Neural crest cell (in vitro differentiated cells): ENCODE data around the gene DNTT. TPM values are rescaled to one million over a fixed set of nuclear protein-coding genes. Genes with fewer than 3 reads are reported as not detected.

ENCODE experiments used
- DNase-seq: peaks from one replicate; pipeline ENCODE4 v3.0.0; 2021; ENCODE audit warnings: low read depth, mixed read lengths, low spot score
- H3K27ac Mint-ChIP-seq: one replicate; pipeline ENCODE4 v1.8.0; 2021; ENCODE audit warnings: mild to moderate bottlenecking, mixed read lengths; ENCODE audit not compliant: unreplicated experiment
- H3K27me3 Mint-ChIP-seq: 2 replicates; pipeline ENCODE4 v1.8.0; 2021; ENCODE audit warnings: low read depth, mild to moderate bottlenecking, mixed read lengths
- H3K36me3 Mint-ChIP-seq: 2 replicates; pipeline ENCODE4 v1.8.0; 2021; ENCODE audit warnings: low read depth, mild to moderate bottlenecking, mixed read lengths
- H3K4me1 Mint-ChIP-seq: 2 replicates; pipeline ENCODE4 v1.8.0; 2021; ENCODE audit warnings: mixed read lengths
- H3K4me3 Mint-ChIP-seq: one replicate; pipeline ENCODE4 v1.8.0; 2021; ENCODE audit warnings: mild to moderate bottlenecking, mixed read lengths
- H3K9me3 Mint-ChIP-seq: 2 replicates; pipeline ENCODE4 v1.8.0; 2021; ENCODE audit warnings: mixed read lengths
- total RNA-seq: library from RNA; stranded (reverse); gene quantifications from 2 replicates; pipeline ENCODE4 v1.2.1, GENCODE V29; 2021
- TF ChIP-seq, protein P1 (sequence below): fragments of 200-600 bp; sonication (generic); conservative IDR thresholded peaks from 2 replicates; pipeline ENCODE4 v1.5.0; 2021; ENCODE audit warnings: antibody characterized with exemption, mild to moderate bottlenecking

The DNTT gene
- total RNA-seq, 1 donor from 2014 or later = not detected

GRCh38 chr10:96285331-96285752 is 18.9 kb upstream of the DNTT start:
- H3K4me3 Mint-ChIP-seq = no peak overlapping the region
- no peaks in the 10 kb centered on the region for H3K36me3 Mint-ChIP-seq
- no peaks in the 10 kb centered on the region for H3K9me3 Mint-ChIP-seq
- H3K4me1 Mint-ChIP-seq = peaks cover 9% of the 10 kb centered on the region
- no peak for DNase-seq
- H3K27ac Mint-ChIP-seq = no peak overlapping the region
- TF ChIP-seq, protein P1, sequence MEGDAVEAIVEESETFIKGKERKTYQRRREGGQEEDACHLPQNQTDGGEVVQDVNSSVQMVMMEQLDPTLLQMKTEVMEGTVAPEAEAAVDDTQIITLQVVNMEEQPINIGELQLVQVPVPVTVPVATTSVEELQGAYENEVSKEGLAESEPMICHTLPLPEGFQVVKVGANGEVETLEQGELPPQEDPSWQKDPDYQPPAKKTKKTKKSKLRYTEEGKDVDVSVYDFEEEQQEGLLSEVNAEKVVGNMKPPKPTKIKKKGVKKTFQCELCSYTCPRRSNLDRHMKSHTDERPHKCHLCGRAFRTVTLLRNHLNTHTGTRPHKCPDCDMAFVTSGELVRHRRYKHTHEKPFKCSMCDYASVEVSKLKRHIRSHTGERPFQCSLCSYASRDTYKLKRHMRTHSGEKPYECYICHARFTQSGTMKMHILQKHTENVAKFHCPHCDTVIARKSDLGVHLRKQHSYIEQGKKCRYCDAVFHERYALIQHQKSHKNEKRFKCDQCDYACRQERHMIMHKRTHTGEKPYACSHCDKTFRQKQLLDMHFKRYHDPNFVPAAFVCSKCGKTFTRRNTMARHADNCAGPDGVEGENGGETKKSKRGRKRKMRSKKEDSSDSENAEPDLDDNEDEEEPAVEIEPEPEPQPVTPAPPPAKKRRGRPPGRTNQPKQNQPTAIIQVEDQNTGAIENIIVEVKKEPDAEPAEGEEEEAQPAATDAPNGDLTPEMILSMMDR = no peak
- peaks cover 3% of the 10 kb centered on the region for H3K27me3 Mint-ChIP-seq

- no peak for DNase-seq
- H3K27me3 Mint-ChIP-seq = peaks cover 5% of the 10 kb centered on the region
- H3K4me3 Mint-ChIP-seq = no peak overlapping the region
- TF ChIP-seq, protein P1 = no peak
- peaks cover 9% of the 10 kb centered on the region for H3K4me1 Mint-ChIP-seq
- no peaks in the 10 kb centered on the region for H3K9me3 Mint-ChIP-seq
- H3K27ac Mint-ChIP-seq = no peak overlapping the region
- no peaks in the 10 kb centered on the region for H3K36me3 Mint-ChIP-seq
These were observed 16.7 kb upstream of the DNTT start for GRCh38 chr10:96287392-96288105.

GRCh38 chr10:96288151-96288621 is 16.0 kb upstream of the DNTT start:
- Mint-ChIP-seq H3K36me3 (no peaks in the 10 kb centered on the region), H3K4me1 (peaks cover 9% of the 10 kb centered on the region), H3K4me3 (no peak overlapping the region), H3K27ac (no peak overlapping the region), H3K27me3 (peaks cover 5% of the 10 kb centered on the region), H3K9me3 (no peaks in the 10 kb centered on the region)
- TF ChIP-seq, protein P1 = no peak
- DNase-seq = no peak

- Mint-ChIP-seq H3K4me3 (no peak overlapping the region), H3K9me3 (no peaks in the 10 kb centered on the region), H3K27ac (no peak overlapping the region)
These were observed 14.9 kb upstream of the DNTT start for GRCh38 chr10:96289218-96289910.

GRCh38 chr10:96290368-96291133 is 13.7 kb upstream of the DNTT start:
- Mint-ChIP-seq H3K4me3 (no peak overlapping the region), H3K9me3 (no peaks in the 10 kb centered on the region), H3K4me1 (peaks cover 12% of the 10 kb centered on the region), H3K27me3 (peaks cover 10% of the 10 kb centered on the region), H3K27ac (no peak overlapping the region), H3K36me3 (no peaks in the 10 kb centered on the region)
- no peak for DNase-seq
- TF ChIP-seq, protein P1 = no peak

More at GRCh38 chr10:96289218-96289910, 14.9 kb upstream of the DNTT start:
- Mint-ChIP-seq H3K36me3 (no peaks in the 10 kb centered on the region), H3K4me1 (peaks cover 12% of the 10 kb centered on the region), H3K27me3 (peaks cover 10% of the 10 kb centered on the region)
- TF ChIP-seq, protein P1 = no peak
- no peak for DNase-seq
